T47D (cell line): Measurements from ENCODE around the gene METRNL.
A peak's percentile ranks its signal among the peaks of the same experiment; 100 is the strongest.

Source experiments
- DNase-seq, 2 experiments: peaks; one replicate each; pipeline versions ENCODE4 v3.0.0 to v3.0.0-alpha.2; 2011 to 2012; ENCODE audit warnings: low read depth in 1 of 2, low spot score in 1 of 2
- JUND ChIP-seq: IDR thresholded peaks from 2 replicates; pipeline ENCODE4 v1.6.1; 2012; ENCODE audit warnings: low read depth
- in situ Hi-C: cut with HindIII; loops from 2 replicates; pipeline ENCODE4 v1.10.0; 2016; ENCODE audit warnings: low sequenced_read_pairs, low pct_unique_long_range_greater_than_20kb

The METRNL gene

DNA sequence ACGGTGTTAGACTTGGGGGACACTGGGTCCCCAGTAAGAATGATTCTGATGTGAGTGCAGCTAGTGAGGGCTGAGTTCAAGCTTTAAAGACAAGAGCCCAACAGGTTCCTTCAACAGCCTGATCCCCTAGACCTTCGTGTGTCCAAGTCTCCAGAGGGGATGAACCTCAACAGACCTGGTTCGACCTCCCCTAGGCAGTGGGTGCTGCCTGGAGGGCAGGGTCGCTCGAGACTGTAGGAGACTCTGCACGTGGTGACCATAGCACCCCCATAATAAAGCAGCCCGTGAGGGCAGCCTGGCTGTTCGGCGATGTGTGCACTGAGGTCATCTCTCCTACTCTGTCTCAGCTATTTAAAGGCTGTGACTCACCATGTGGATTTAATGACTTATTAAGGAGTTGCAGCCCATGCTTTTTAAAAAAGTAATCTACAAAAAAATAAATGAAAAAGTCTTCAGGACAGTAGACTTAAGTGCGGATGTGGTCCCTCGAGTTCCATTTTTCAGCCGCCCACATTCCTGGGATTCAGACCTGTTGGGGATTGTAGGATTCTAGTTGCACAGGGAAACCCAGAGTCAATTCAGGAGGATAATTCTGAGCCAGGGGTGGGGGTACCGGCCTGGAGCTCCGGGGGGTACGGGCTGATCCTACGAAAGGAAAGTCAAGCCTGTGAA, 23.4 kb upstream of the METRNL start:
- in situ Hi-C loops: no loop called here
- DNase-seq: no peak
- no peak for TF ChIP-seq JUND

DNA sequence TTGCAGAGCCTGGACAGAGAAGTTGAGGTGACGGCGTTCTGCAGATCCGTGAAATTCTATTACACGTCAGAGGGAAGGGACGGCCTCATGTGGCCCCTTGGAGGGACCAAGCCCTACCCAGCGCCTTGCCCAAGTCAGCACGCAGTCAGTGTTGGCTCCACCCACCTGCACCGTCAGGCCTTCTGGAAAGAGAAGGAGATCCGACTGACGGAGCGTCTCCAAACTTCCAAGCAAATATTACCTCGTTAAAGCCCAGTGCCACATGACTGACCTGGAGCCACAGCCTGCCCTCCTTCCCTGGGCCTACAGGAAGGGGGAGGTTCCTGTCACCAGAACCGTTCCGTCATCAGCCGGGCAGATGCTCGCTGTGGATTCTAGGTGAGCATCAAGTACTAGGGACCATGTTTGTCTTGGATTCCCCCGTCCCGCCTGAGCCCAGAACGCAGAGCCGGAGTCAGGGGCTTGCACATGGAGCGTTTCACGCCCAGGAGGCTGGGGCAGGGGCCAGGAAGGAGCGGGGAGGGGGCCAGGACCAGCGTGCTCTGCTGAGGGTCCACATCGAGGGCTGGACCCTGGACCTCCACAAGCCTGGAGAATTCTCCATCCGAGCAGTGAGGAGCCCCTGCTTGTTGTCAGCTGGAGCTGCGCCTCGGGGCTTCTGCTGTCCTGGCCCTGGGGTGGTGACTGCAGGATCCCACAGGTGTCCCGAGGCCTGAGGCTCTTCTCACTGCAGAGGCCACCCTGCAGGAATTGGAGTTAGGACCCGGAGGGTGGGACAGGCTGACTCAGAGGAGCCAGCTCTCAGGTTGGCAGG, 22.6 kb upstream of the METRNL start:
- in situ Hi-C loops: no loop called here
- TF ChIP-seq JUND: no peak
- no peak for DNase-seq

DNA sequence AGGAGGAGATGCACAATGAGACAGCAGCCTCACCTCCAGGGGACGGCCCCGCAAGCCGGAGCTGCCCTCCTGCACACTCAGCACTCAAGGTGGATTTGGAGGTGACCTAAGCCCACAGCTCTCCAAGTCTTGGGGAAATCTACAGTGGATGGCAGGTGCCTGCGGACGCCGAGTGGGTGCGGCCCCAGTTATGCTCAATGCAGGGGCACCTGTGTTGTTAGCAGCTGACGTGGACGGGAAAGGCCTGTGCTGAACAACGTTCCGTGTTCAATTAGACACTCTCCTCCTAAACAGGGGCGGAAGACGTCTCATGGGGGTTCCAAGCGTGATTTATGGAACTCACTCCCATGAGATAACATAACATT, 22.0 kb upstream of the METRNL start:
- no peak for TF ChIP-seq JUND
- in situ Hi-C loops: no loop called here
- no peak for DNase-seq

DNA sequence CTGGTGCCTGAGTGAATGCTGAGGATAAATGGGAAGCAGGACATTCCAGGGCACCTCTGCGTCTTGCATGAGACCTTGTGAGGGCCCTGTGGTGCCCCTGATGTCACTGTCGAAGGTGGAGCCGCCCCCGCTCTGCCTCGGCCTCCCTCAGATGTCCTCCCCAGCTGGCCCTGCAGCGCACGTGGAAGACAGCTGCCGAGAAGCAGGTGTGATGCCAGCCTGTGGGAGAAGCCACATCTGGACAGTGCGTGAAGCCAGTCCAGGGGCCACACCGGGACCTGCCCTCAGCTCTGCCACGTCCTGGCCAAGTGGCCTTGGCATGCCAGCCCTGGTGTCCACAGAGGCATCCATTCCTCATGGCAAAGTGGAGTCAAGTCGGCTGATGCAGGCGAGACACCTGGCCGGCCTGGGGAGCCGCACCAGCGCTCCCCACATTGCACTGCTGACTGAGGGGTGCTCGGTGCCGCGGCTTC, 21.6 kb upstream of the METRNL start:
- TF ChIP-seq JUND: no peak
- no peak for DNase-seq
- in situ Hi-C loops: no loop called here

DNA sequence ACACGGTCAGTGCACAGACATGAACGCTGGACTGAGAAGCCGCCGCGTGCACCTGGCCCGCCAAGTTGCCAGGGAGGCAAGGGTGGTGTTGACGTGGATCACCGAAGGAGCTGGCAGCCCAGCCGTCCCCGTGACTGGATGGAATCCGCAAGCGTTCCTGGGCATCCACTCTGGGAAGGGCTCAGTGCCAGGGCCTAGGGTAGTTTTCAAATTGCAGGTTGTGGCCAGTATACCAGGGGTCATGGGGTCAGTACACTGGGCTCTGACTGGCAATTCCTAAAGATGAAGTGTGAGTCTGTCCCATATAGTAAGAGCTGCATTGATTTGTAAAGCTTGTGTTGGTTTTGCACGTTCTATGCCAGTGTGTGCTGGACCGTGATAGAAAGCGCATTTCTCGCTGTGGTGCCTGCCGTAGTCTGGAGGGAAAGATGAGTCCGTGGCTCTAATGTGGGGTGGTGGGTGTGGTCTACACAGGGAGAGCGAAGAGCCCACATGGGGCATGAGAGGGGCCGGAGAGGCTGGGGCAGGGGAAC, 21.1 kb upstream of the METRNL start:
- no peak for DNase-seq
- in situ Hi-C loops: no loop called here
- TF ChIP-seq JUND: no peak

DNA sequence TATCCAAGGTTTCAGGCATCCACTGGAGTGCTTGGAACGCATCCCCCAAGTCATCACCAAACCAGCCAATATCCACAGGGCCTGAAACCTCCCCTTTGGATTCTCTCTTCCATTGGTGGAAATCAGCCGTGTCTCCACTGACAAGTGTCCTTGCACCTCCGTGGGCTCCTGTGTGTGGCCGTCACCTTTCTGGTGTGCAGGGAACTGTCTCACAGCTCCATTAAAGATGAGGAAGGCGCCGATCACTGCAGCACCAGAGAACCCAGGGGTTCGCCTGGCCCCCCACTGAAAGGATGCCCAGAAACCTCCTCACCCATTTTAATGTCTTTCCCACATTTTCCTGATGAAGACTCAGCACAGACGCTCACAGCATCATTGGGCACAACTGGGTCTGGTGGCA, 17.8 kb upstream of the METRNL start:
- no peak for DNase-seq
- in situ Hi-C loops: no loop called here
- no peak for TF ChIP-seq JUND

DNA sequence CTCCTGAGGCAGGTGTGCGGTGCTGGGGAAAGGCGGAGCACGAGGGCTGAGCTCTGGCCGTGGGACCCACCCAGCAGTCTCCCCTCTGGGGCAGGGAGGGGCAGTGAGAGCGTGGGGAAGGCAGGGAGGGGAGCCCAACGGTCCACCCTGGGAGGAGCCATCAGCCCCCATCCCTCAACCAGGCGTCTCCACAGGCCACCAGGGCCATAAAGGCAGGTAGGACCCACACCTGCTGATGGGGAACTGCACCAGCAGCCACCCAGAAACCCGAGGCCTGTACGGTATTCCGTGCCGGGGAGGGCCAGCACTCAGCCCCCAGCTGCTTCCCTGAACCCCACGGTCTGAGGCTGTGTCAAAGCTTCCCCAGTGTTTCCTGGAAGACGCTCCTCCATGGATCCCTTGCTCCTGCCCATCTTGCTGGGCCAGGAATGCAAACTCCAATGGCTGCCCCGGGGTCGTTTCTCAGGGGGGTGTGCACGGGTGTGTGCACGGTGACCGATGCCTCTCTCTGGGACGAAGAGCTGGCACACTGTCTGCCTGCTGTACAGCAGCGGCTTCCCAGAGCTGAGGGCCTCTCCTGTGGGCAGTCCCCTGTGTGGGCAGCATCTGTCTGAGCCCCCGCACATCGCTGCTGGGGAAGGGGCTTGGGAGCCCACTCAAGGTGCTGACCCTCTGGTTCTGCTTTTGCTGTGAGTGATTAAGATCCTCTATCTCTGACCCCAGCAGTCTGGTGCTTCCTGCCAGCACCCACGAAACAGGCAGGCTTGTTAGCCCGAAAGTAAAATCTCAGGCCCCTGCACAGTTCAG, 17.2 kb upstream of the METRNL start:
- no peak for DNase-seq
- TF ChIP-seq JUND: no peak
- in situ Hi-C loops: no loop called here

DNA sequence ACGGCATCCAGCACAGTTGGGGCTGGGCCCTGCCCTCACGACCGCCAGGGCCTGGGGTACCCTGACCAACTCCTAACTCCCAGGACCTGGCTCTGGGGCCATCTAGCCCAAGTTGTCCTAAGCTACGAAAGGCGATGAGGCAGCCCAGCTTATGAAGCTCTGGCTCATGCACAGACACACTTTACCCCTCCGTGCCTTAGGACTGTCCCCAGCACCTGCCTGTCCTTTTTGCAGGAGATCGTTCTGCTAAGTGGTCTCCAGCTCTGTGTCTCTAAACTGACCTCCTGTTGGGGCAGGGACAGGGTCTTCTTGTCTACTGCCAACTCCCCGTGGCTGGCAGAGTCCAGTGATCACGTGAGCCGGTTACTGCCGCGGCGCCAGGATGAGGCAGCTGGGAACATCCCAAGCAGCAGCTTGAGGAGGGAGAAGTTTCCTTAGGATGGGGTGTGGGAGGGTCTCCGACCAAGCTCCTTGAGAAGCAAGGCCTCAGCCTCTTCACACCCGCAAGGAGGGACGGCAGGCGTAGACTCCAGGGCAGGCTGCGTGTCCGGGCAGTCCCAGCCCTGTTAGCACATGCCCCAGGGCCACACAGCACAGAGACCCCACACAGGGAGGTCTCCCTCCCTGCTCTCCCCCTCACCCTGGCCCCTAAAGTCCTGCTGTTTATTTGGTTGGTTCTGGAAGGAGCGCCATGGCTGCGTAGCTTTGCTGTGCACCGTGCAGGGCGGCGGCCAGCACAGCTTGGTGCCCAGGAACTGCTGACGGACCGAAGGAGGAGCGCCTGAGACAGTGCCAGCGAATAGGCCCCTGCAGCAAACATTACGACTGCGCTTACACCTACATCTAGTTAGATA, 16.4 kb upstream of the METRNL start:
- DNase-seq: no peak
- in situ Hi-C loops: no loop called here
- no peak for TF ChIP-seq JUND

DNA sequence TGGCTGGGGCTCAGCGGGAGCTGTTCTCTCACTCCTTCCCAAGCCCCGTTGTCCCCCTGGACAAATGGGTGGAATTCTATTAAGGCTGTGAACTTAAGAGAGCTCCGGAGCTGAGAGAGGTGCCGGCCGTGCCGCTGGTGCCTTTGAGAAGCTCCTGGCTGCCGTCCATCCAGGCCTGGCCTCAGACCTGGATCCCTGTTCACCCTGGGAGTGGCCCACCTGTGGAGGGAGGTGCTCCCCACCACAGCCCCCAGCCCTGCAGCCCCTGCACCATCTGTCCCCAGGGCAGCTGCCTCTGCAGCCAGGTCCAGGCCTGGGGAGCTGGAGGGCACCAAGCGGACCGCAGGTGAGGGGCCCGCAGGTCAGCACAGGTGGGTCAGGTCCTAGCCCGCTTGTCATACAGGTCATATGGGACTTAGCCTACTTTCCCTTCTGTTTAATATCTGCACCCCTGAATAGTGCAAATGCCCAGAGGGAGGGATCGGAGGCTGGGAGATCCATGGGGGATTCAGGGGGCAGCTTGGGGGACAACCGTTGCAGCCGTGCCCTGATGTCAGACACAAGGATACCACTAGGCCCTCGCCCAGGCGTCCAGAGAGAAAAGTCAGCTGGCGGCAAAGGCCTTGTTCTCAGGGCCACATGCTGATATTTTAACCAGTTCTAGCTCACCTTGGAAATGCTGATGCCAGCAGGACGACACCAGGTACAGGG, 15.2 kb upstream of the METRNL start:
- no peak for DNase-seq
- in situ Hi-C loops: no loop called here
- TF ChIP-seq JUND: no peak

DNA sequence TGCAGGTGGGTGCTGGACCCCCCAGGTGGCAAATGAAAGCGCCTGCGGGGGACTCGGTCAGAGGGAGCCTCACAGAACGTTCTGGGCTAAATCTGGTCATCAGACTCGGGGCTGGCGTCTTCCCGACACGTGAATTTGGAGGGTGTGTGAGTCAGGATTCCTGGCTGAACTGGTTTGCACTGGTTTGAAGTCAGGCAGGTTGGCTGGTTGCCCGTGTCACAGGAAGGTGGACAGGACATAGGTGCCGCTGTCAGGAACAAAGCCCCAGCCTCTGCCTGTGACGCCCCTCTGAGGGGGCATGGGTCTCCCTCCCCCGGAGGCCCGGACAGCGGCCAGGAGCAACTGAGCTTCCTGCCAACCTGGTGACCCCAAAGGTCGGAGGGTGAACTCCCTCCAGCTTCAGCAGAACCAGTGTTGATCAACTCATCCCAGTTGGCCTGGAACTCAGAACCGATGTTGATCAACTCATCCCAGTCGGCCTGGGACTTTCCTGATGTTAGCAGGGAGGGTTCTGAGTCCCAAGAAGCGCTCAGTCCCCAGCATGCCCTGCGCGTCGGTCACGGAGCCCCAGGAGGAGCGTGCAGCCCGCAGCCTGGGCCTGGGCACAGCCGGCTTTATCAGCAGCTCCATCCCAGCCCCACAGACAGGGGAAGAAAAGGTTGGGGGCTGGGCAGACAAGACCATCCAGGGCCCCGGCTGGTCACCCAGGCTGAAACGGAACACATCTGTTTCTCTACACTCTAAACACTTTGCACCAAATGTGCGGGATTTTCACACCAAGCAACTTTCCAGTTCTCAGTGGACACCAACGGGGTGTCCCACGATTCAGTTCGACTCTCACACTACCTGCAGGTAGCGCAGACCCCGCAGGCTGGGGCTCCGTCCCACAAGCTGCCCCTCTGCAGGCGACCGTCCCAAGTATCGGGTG, 14.4 kb upstream of the METRNL start:
- in situ Hi-C loops: no loop called here
- DNase-seq: peak; percentile 69 to 93
- TF ChIP-seq JUND: no peak
